DMS79 (cell line): ENCODE results near the gene MCM8.
"Not testable (repeated sequence)": the region's sequence is repeated elsewhere in the genome, so short reads cannot be mapped to it uniquely, and the experiment has no call there.

ENCODE experiments used
- DNase-seq: peaks from one replicate; lab custom pipeline; 2025; lab: John Stamatoyannopoulos, UW

The MCM8 gene

GRCh38 chr20:6006603-6006949, 56.1 kb downstream of the MCM8 start:
- DNase-seq: no peak

DNA sequence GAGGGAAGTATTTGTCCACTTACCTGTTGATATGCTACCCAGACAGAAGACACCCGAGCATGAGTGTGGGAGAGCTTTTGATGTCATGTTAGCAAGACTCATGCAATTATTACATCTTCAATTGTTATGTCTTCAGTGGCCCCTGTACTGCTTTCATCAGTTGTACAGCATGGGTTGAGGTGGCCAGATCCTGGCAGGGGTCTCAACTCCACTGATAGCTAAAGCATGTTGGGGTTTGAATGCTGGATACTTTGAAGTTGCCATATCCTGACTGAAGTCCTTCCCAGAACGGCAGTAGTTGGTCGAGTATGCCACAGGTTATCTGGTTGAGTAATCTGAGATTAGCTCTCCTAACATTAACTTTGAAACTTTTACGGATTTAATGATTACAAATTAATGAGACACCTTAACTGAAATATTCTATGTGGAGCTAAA, 56.7 kb downstream of the MCM8 start:
- DNase-seq: no peak

GRCh38 chr20:6007529-6008103, 57.2 kb downstream of the MCM8 start:
- DNase-seq: no peak

DNA sequence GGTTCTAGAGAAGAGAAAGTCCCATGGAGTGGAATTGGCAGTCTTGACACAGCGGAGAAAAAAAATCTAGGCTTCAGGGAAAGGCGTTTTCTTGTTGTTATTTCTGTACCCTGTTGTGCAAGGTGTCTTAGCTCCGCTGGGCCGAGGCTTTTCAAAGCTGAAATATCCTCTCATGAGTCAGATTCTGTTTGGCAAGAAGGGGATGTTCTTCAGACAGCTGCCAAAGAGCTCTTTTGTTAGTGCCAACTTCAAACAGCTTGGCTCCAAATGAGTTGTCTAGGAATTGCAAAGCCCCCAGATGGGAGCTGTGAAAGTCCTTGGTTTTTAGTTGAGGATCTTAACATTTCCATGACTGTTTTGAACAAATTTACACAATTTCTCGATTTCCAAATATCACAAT, 57.8 kb downstream of the MCM8 start:
- DNase-seq: no peak

GRCh38 chr20:6012179-6012578, 61.7 kb downstream of the MCM8 start:
- no peak for DNase-seq

- no peak for DNase-seq
These were observed 63.6 kb downstream of the MCM8 start for GRCh38 chr20:6014017-6014416.

DNA sequence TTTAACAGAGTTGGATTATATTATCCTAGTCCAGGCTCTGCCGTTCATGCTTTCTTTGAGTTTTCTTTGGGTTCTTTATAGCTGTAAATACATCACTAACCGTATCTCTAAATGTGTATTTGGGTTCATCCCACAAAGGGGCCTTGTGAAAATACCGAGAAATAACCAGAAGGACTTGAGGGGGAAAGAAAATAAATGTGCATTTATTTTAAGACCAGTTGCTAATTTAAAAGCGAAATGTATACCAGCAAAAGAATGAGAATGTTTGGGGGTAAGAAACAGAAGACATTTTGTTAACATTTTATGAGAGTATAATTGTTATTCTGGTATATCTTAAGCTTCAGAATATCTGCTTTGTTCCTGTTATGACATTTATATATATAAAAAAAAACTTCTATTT, 64.5 kb downstream of the MCM8 start:
- DNase-seq: no peak

GRCh38 chr20:6017467-6017866, 67.0 kb downstream of the MCM8 start:
- DNase-seq: no peak

GRCh38 chr20:6017880-6018279, 67.4 kb downstream of the MCM8 start:
- DNase-seq: no peak

DNA sequence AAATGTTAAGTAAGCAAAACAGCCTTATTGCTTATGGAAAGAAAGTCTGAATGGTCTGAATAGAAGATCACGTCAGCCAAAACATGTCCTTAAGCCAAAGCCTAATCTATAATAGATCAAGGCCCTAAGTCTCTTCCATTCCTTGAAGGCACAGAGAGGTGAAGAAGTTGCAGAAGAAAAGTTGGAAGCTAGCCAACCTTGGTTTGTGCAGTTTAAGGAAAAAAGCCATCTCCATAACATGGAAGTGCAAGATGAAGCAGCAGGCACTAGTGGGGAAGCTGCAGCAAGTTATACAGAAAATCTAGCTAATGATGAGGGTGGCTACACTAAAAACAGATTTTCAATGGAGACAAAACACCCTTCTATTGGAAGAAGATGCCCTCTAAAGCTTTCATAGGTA, 74.3 kb downstream of the MCM8 start:
- no peak for DNase-seq

- no peak for DNase-seq
These were observed 75.6 kb downstream of the MCM8 start for GRCh38 chr20:6026051-6026450.

DNA sequence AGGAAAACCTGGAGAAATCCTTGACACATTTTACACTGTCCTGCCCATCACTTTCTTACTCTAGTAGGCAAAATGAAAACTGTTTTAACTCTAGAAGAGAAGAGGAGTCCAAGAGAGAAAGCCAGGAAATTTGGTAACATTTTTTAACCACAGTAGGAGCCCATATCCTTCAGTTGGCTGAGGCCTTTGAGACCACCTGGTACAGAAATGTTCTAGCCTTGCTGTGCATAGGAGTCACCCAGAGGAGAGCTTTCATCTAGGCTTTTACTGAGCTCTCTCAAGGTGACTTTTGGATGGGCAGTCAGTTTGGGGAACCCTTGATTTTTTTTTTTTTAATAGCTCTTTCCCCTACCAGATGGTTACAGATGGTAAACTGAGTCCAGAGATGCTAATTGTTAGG, 78.4 kb downstream of the MCM8 start:
- no peak for DNase-seq

GRCh38 chr20:6029538-6029937, 79.1 kb downstream of the MCM8 start:
- no peak for DNase-seq

GRCh38 chr20:6030453-6031080, 80.1 kb downstream of the MCM8 start:
- DNase-seq: no peak

DNA sequence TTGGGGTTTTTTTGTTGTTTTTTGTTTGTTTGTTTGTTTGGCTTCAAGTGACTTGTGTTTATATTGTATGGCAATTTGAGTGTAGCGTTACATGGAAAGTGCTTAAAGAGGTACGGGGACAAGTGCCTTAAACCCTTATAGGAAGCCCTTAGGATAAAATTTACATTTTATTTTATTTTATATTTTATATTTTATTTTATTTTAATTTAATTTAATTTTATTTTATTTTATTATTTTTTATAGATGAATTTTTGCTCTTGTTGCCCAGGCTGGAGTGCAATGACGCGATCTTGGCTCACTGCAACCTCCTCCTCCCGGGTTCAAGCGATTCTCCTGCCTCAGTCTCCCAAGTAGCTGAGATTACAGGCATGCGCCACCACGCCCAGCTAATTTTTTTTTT, 82.5 kb downstream of the MCM8 start:
- DNase-seq: not testable (repeated sequence)

GRCh38 chr20:6034134-6034969, 83.9 kb downstream of the MCM8 start:
- no peak for DNase-seq

DNA sequence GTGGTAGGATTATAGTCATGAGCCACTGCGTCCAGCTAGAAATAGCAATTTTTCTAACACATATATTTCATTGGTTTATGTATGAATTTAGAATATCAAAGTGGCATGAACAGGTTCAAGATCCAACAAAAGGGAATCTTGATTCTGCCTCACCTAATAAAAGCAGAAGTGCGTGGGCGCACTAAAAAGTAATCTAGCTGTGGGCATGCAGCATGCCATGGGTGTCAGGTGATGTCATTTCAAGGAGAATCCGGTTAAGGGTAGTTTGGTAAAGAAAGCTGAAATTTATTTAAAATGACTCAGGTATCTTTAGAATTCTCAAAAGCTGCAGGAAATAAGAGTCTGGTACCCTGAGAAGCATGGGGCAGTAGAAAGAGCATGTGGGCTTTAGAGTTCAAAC, 85.8 kb downstream of the MCM8 start:
- DNase-seq: no peak

- DNase-seq: no peak
These were observed 86.6 kb downstream of the MCM8 start for GRCh38 chr20:6037082-6037481.

- no peak for DNase-seq
These were observed 87.8 kb downstream of the MCM8 start for GRCh38 chr20:6038256-6038655.

GRCh38 chr20:6039766-6040165, 89.3 kb downstream of the MCM8 start:
- no peak for DNase-seq

DNA sequence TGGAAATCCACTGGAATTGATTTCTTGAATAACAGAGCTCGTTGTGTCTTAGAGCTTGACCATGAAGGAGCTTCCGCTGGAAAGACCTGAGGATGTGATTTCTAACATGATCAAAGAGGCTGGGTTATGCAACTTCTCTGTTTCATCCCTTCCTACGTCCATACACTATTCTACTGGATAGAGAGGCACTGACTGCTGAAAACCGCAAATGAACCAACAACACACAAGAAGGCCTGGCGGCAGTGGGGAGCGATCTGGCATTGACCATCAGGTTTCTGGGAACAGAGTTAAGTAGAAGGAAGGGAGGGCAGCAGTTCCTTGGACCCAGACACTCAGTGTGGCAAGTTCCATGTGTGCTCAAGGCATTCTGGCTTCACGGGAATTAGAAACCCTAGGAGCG, 90.1 kb downstream of the MCM8 start:
- DNase-seq: no peak

DNA sequence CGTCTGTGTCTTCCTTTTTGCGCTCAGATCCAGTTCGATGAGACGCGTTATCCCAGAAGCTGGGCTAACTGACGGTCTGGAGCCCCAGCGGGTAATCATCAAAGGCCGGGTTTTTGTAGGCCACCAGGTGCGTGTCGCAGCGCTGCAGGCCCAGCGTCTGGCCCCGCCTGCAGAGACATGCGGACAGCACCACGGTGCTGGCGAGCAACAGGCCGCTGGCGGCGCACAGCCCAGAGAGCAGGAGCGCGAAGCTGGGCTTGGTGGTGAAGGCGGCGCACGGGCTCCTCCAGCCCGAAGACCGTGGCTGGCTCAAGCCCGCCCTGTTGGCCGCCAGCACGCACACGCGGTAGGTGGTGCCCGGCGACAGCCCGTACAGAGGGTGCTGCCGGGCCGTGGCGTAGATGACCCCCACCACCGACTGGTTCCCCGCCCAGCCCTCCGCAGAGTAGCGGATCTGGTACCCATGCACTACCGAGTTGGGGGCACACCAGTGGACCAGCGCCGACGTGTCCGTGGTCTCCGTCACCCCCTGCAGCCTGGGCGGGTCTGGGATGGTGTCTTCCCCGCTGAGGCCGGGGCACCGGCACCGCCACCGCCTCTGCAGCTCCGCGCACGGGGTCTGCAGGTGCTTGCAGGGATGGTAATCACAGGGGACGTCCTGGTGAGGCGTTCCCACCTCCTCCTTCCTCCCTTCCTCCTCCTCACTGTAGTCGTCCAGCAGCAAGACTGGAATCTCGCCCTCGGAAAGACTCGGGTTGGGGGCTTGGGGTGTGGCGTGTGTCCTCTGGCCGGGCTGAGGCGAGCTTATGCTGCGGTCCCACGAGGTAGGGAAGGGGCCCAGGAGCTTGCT, 90.7 kb downstream of the MCM8 start:
- DNase-seq: no peak
